ENCODE results near the gene TLR9.

Gene TLR9

DNA sequence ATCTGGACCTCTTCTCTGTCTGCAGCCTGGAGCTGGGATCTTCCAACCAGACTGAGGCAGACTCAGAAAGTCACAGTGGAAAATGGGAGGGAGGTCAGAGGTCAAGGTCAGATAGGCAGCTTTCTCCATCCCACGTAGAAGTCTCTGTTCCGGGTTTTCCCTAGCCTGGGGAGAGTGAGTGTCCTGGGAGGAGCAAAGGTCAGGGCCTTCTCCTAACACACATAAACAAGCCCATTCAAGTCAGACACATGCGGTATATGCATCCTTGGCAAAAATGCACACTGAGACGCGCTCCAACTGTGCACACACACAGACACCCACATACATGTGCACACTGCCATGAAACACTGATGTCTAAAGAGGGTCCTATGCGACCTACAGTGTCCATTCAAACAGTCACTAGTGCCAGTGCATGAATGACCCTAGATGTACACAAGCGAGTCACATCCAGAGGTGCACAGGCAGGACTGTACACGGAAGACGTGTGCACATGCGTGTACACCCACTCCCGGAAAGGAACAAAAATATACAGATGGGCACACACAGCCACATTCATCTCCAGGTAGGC is 12.8 kb upstream of the TLR9 start:
- no peak for TF ChIP-seq YY1 (IDR thresholded peaks at IDR 0.05; ENCODE audit: low read depth)
- no peak for TF ChIP-seq FOXM1 (IDR thresholded peaks at IDR 0.05; ENCODE audit: borderline replicate concordance, low read depth)
- TF ChIP-seq, protein P1, sequence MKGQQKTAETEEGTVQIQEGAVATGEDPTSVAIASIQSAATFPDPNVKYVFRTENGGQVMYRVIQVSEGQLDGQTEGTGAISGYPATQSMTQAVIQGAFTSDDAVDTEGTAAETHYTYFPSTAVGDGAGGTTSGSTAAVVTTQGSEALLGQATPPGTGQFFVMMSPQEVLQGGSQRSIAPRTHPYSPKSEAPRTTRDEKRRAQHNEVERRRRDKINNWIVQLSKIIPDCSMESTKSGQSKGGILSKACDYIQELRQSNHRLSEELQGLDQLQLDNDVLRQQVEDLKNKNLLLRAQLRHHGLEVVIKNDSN (IDR thresholded peaks at IDR 0.05): no peak
- TF ChIP-seq RAD21 (IDR thresholded peaks at IDR 0.05; ENCODE audit: low read depth): no peak
- no peak for TF ChIP-seq CREB1 (IDR thresholded peaks at IDR 0.05; ENCODE audit: low read depth)
- no peak for TF ChIP-seq MAX (IDR thresholded peaks at IDR 0.05)
- no peak for TF ChIP-seq REST (IDR thresholded peaks at IDR 0.05; ENCODE audit: low read depth)

DNA sequence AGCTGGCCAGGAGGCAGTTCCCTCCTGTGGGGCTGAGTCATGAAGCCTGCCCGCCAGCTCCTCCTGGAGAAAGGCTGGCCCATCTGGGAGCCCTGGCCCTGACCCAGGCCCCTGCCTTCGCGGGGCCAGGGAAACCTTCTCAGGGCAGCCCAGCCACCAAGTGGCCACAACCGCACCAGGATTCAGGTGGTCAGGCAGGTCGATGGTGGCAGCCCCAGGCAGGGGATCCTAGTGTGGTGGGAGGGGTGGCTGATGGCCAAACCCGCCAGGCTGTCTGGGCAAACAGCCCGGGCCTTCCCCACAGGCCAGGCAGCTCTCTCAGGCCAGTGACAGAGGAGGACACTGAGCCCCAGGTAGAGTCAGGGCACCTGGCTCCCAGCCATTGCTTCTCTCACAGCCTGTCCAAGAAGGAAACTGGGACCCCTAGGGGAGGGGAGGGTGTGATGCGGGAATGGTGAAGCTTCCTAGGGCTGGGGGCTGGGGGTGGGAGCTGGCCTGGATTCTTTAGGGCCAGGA is 12.3 kb upstream of the TLR9 start:
- TF ChIP-seq, protein P1 (IDR thresholded peaks at IDR 0.05): no peak
- TF ChIP-seq EGR1 (IDR thresholded peaks at IDR 0.05): no peak
- peak; percentile 62 for TF ChIP-seq TCF12 (IDR thresholded peaks at IDR 0.05; ENCODE audit: low read depth)
- peak; percentile 65 for TF ChIP-seq NFIC (IDR thresholded peaks at IDR 0.05)
- no peak for TF ChIP-seq TAF1 (IDR thresholded peaks at IDR 0.05; ENCODE audit: low read depth)
- TF ChIP-seq RAD21 (IDR thresholded peaks at IDR 0.05; ENCODE audit: low read depth): peak; percentile 17; the same call in 1 of the 2 replicates

DNA sequence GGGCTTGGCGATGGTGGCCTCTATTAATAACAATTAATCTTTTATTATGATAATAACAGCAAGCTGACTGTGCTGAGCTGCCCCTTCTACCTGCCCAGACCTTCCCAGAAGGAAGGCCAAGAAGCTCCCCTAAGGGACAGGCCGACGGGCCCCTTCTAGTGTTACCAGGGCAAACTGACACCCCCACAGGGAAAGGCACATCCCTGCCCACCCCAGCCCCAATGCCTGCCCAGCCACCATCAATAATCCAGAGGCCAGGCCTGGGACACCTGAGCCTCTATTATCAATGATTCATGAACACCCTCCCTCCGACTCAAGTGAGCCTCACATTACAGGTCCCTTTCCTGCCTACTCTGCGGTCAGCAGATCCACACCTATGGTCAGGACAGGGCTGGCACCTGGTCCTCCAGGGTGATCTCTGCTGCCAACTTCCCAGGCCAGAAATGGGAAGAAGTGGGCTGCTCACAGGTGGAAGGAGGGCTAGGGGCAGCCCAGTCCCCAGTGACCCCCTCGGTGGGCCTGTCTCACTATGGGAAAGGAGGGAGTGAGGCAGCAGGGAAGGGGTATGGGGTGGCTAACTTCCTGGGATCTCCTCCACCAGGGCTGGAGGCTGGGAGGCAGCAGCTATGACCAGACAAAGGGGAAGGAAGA is 11.7 kb upstream of the TLR9 start:
- no peak for TF ChIP-seq TEAD4 (IDR thresholded peaks at IDR 0.05)
- TF ChIP-seq CREB1 (IDR thresholded peaks at IDR 0.05; ENCODE audit: low read depth): no peak
- TF ChIP-seq TCF12 (IDR thresholded peaks at IDR 0.05; ENCODE audit: low read depth): no peak
- TF ChIP-seq RAD21 (IDR thresholded peaks at IDR 0.05; ENCODE audit: low read depth): no peak
- TF ChIP-seq ZBTB7A (IDR thresholded peaks at IDR 0.05; ENCODE audit: low read depth): no peak
- TF ChIP-seq TAF1 (IDR thresholded peaks at IDR 0.05; ENCODE audit: low read depth): no peak
- TF ChIP-seq CEBPB (IDR thresholded peaks at IDR 0.05): no peak
- no peak for TF ChIP-seq FOXM1 (IDR thresholded peaks at IDR 0.05; ENCODE audit: borderline replicate concordance, low read depth)
- TF ChIP-seq, protein P1 (IDR thresholded peaks at IDR 0.05): no peak
- TF ChIP-seq NFIC (IDR thresholded peaks at IDR 0.05): no peak
- no peak for TF ChIP-seq YY1 (IDR thresholded peaks at IDR 0.05; ENCODE audit: low read depth)
- no peak for TF ChIP-seq EP300 (IDR thresholded peaks at IDR 0.05; ENCODE audit: borderline replicate concordance)
- no peak for TF ChIP-seq REST (IDR thresholded peaks at IDR 0.05; ENCODE audit: low read depth)
- no peak for TF ChIP-seq EGR1 (IDR thresholded peaks at IDR 0.05)

- TF ChIP-seq REST (IDR thresholded peaks at IDR 0.05; ENCODE audit: low read depth) (no peak), CEBPB (IDR thresholded peaks at IDR 0.05) (no peak), TAF1 (IDR thresholded peaks at IDR 0.05; ENCODE audit: low read depth) (no peak), EGR1 (IDR thresholded peaks at IDR 0.05) (no peak), TEAD4 (IDR thresholded peaks at IDR 0.05) (no peak), EP300 (IDR thresholded peaks at IDR 0.05; ENCODE audit: borderline replicate concordance) (no peak), FOXM1 (IDR thresholded peaks at IDR 0.05; ENCODE audit: borderline replicate concordance, low read depth) (no peak), NFIC (IDR thresholded peaks at IDR 0.05) (no peak), YY1 (IDR thresholded peaks at IDR 0.05; ENCODE audit: low read depth) (no peak), MAX (IDR thresholded peaks at IDR 0.05) (no peak), CREB1 (IDR thresholded peaks at IDR 0.05; ENCODE audit: low read depth) (no peak), TCF12 (IDR thresholded peaks at IDR 0.05; ENCODE audit: low read depth) (no peak), RAD21 (IDR thresholded peaks at IDR 0.05; ENCODE audit: low read depth) (no peak)
- TF ChIP-seq, protein P1 (IDR thresholded peaks at IDR 0.05): no peak
Observed at GRCh38 chr3:52236424-52236886, 11.0 kb upstream of the TLR9 start.

Data from Ishikawa (cell line).